Osteoblast (primary cell): ENCODE measurements around the gene TRIM25. TPM values are rescaled to one million over a fixed set of nuclear protein-coding genes. Genes with fewer than 3 reads are reported as not detected.

ENCODE experiments used
- DNase-seq: peaks from one replicate; pipeline ENCODE4 v3.0.0; 2011; ENCODE audit warnings: low spot score, mixed read lengths; ENCODE audit not compliant: insufficient read length; ENCODE audit errors: missing footprints
- H2AFZ ChIP-seq: 2 replicates; pipeline ENCODE4 v1.6.0; 2011; ENCODE audit warnings: mild to moderate bottlenecking, low read length
- H3K27ac ChIP-seq: 2 replicates; pipeline ENCODE4 v1.5.1; 2011; ENCODE audit warnings: mild to moderate bottlenecking, low read depth, low read length, moderate library complexity
- H3K27me3 ChIP-seq: 2 replicates; pipeline ENCODE4 v1.6.0; 2012; ENCODE audit warnings: mild to moderate bottlenecking, control low read depth, inconsistent platforms, low read length, moderate library complexity; ENCODE audit not compliant: insufficient read depth
- H3K36me3 ChIP-seq: 2 replicates; pipeline ENCODE4 v1.5.1; 2011; ENCODE audit warnings: mild to moderate bottlenecking, low read length, control low read depth, moderate library complexity; ENCODE audit not compliant: insufficient read depth
- H3K4me1 ChIP-seq: 2 replicates; pipeline ENCODE4 v1.5.1; 2011; ENCODE audit warnings: mild to moderate bottlenecking, low read length, control low read depth, moderate library complexity; ENCODE audit not compliant: insufficient read depth
- H3K4me2 ChIP-seq: 2 replicates; pipeline ENCODE4 v1.6.0; 2011; ENCODE audit warnings: mild to moderate bottlenecking, low read length; ENCODE audit not compliant: insufficient read depth
- H3K4me3 ChIP-seq: fragments of 200-600 bp; sonication (generic); 3 replicates; pipeline ENCODE4 v1.5.1; 2012; ENCODE audit warnings: mild to moderate bottlenecking, low read length, inconsistent platforms; ENCODE audit not compliant: insufficient read depth
- H3K79me2 ChIP-seq: 2 replicates; pipeline ENCODE4 v1.6.0; 2012; ENCODE audit warnings: mild to moderate bottlenecking, low read length, control low read depth, inconsistent platforms; ENCODE audit not compliant: insufficient read depth
- H3K9me3 ChIP-seq: 2 replicates; pipeline ENCODE4 v1.5.1; 2011; ENCODE audit warnings: low read depth, low read length, control low read depth
- H4K20me1 ChIP-seq: 2 replicates; pipeline ENCODE4 v1.6.0; 2012; ENCODE audit warnings: mild to moderate bottlenecking, low read length, control low read depth; ENCODE audit not compliant: insufficient read depth
- total RNA-seq: library from RNA; depleted of rRNA; stranded (reverse); fragments of >200 nt; gene quantifications from 2 replicates; pipeline ENCODE4 v1.2.3, GENCODE V29; 2012
- TF ChIP-seq, protein P1 (sequence below): IDR thresholded peaks from 2 replicates; pipeline ENCODE4 v1.5.1; 2011; ENCODE audit warnings: mild to moderate bottlenecking, low read depth, low read length, moderate library complexity; ENCODE audit errors: extremely low read depth

Gene TRIM25
- total RNA-seq, 1 donor = 49.9 TPM

DNA sequence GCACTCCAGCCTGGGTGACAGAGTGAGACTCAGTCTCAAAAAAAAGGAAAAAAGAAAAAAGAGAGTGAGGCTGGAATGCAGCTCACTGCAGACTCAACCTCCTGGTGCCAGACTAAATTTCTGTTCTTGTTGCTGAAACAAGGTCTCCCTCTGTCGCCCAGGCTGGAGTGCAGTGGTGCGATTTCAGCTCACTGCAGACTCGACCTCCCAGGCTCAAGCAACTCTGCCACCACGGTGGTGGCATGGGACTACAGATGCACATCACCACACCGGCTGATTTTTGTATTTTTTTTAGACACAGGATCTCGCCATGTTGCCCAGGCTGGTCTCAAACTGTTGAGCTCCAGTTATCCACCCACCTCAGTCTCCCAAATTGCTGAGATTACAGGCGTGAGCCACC lies 34.6 kb downstream of the TRIM25 start:
- H3K27me3 ChIP-seq = no peaks in the 10 kb centered on the region
- no peak for DNase-seq
- no peaks in the 10 kb centered on the region for H3K4me1 ChIP-seq
- TF ChIP-seq, protein P1, sequence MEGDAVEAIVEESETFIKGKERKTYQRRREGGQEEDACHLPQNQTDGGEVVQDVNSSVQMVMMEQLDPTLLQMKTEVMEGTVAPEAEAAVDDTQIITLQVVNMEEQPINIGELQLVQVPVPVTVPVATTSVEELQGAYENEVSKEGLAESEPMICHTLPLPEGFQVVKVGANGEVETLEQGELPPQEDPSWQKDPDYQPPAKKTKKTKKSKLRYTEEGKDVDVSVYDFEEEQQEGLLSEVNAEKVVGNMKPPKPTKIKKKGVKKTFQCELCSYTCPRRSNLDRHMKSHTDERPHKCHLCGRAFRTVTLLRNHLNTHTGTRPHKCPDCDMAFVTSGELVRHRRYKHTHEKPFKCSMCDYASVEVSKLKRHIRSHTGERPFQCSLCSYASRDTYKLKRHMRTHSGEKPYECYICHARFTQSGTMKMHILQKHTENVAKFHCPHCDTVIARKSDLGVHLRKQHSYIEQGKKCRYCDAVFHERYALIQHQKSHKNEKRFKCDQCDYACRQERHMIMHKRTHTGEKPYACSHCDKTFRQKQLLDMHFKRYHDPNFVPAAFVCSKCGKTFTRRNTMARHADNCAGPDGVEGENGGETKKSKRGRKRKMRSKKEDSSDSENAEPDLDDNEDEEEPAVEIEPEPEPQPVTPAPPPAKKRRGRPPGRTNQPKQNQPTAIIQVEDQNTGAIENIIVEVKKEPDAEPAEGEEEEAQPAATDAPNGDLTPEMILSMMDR = no peak
- H4K20me1 ChIP-seq = no peaks in the 10 kb centered on the region
- H3K36me3 ChIP-seq = no peaks in the 10 kb centered on the region
- no peak overlapping the region for H3K4me2 ChIP-seq
- no peak overlapping the region for H3K4me3 ChIP-seq
- no peak overlapping the region for H3K27ac ChIP-seq
- no peak overlapping the region for H2AFZ ChIP-seq
- H3K79me2 ChIP-seq = no peaks in the 10 kb centered on the region
- H3K9me3 ChIP-seq = no peaks in the 10 kb centered on the region

DNA sequence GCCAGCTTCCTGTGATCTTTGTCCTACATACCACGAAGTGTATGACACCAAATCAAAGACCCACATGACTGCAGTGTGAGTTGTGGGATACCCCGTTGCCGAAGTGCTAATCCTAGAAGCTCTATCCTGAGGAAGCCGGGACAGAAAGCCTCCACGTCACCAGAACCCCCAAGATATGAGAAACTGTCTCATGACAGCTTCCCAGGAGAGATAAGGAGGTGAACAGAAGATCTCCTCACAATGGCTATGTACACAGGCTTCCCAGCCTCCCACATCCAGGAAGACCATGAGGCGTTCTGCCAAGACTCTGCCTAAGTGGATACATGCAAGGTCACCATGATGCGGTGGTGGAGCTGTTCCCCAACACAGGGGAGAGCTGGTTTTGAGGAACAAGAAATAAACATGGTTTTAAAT lies 37.1 kb downstream of the TRIM25 start:
- TF ChIP-seq, protein P1 = no peak
- H3K27ac ChIP-seq = no peak overlapping the region

DNA sequence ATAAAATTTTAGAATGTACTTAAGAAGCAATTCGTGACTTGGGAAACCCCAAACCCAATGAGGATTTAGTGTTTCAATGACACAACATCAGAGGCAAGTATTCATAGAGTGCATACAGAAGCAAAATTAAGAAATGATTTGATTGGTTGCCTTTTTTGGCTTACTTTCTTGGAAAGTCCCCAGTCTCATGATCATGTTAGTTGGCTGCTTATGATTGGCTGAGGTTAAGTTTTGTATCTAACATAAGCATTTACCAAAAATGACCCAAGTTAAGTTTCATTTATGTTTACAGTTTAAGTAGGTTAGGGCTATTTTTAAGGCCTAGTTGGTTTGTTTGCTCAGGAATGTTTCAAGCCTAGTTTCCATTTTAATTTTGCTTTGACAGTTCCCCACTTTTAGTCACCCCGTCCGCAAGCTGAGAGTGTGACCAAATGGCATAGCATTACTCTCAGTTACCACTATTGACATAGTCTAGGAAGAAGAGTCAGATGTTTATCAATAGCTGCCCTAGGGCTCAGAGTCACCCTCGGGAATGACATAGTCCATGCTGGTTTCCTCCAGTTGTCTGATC lies 43.7 kb downstream of the TRIM25 start:
- peaks cover 8% of the 10 kb centered on the region for H3K4me1 ChIP-seq
- H3K79me2 ChIP-seq = no peaks in the 10 kb centered on the region
- H2AFZ ChIP-seq = no peak overlapping the region
- no peaks in the 10 kb centered on the region for H3K36me3 ChIP-seq
- no peak overlapping the region for H3K27ac ChIP-seq
- no peaks in the 10 kb centered on the region for H4K20me1 ChIP-seq
- H3K4me2 ChIP-seq = no peak overlapping the region
- H3K27me3 ChIP-seq = no peaks in the 10 kb centered on the region
- no peak overlapping the region for H3K4me3 ChIP-seq
- TF ChIP-seq, protein P1 = no peak
- H3K9me3 ChIP-seq = no peaks in the 10 kb centered on the region
- DNase-seq = peak; percentile 3

More for the DNA sequence above, 37.1 kb downstream of the TRIM25 start:
- no peaks in the 10 kb centered on the region for H3K36me3 ChIP-seq
- no peak overlapping the region for H3K4me3 ChIP-seq
- no peaks in the 10 kb centered on the region for H3K79me2 ChIP-seq
- no peaks in the 10 kb centered on the region for H4K20me1 ChIP-seq
- H2AFZ ChIP-seq = no peak overlapping the region
- H3K9me3 ChIP-seq = no peaks in the 10 kb centered on the region
- H3K4me1 ChIP-seq = no peaks in the 10 kb centered on the region
- DNase-seq = no peak
- no peaks in the 10 kb centered on the region for H3K27me3 ChIP-seq
- no peak overlapping the region for H3K4me2 ChIP-seq

DNA sequence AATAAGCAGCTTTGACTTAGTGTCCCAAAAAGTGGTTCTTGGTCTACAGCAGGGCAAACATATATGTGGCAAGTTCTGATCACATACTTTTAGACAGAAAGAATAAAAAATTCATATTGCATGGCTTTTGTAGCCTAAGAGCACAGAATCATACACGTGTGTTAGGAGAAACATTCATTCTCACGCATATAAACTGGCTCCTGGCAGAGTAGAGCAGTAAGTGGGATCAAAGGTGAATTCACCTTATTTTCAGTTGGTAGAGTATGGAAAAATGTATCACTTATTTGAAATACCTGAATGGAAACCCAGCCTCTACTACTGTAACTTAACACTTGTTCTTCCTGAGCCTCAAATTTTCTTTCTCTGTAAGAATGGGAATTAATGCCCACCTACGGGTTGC lies 45.1 kb downstream of the TRIM25 start:
- H3K36me3 ChIP-seq = no peaks in the 10 kb centered on the region
- peaks cover 8% of the 10 kb centered on the region for H3K4me1 ChIP-seq
- no peak overlapping the region for H3K27ac ChIP-seq
- H4K20me1 ChIP-seq = no peaks in the 10 kb centered on the region
- H3K79me2 ChIP-seq = no peaks in the 10 kb centered on the region
- no peak overlapping the region for H3K4me3 ChIP-seq
- no peaks in the 10 kb centered on the region for H3K27me3 ChIP-seq
- no peak overlapping the region for H3K4me2 ChIP-seq
- DNase-seq = no peak
- TF ChIP-seq, protein P1 = no peak
- no peaks in the 10 kb centered on the region for H3K9me3 ChIP-seq
- H2AFZ ChIP-seq = no peak overlapping the region
